HEK293T (cell line): ENCODE measurements around the gene FAM9C.
"Not testable (repeated sequence)": the region's sequence is repeated elsewhere in the genome, so short reads cannot be mapped to it uniquely, and the experiment has no call there.

Experiments used
- CTCF ChIA-PET: fragments of 350-600 bp; formaldehyde crosslinking; extraction: SDS; loops from one replicate; lab custom pipeline; 2021; ENCODE audit warnings: antibody characterized with exemption, inconsistent platforms; lab: Yijun Ruan, JAX
- POLR2A ChIA-PET: fragments of 350-600 bp; formaldehyde crosslinking; extraction: SDS; loops from one replicate; lab custom pipeline; 2020; ENCODE audit warnings: antibody characterized with exemption, inconsistent platforms; lab: Yijun Ruan, JAX
- DNase-seq: peaks from one replicate; pipeline ENCODE4 v3.0.0; 2012; ENCODE audit warnings: mixed read lengths; ENCODE audit errors: extremely low spot score
- ARNT ChIP-seq: fragments of 450-650 bp; IDR thresholded peaks from 2 replicates; pipeline ENCODE4 v1.6.1; 2017; ENCODE audit warnings: mild to moderate bottlenecking
- BHLHE40 ChIP-seq: fragments of 450-650 bp; IDR thresholded peaks from 2 replicates; pipeline ENCODE4 v1.6.1; 2016; ENCODE audit warnings: mild to moderate bottlenecking, moderate library complexity, borderline replicate concordance
- CTBP1 ChIP-seq: fragments of 450-650 bp; IDR thresholded peaks from 2 replicates; pipeline ENCODE4 v1.6.1; 2016; ENCODE audit warnings: borderline replicate concordance
- ELF4 ChIP-seq: fragments of 450-650 bp; IDR thresholded peaks from 2 replicates; pipeline ENCODE4 v1.6.1; 2017; ENCODE audit warnings: antibody characterized with exemption
- FOXA1 ChIP-seq: fragments of 450-650 bp; IDR thresholded peaks from 2 replicates; pipeline ENCODE4 v1.6.1; 2016; ENCODE audit warnings: mild to moderate bottlenecking
- FOXK2 ChIP-seq: fragments of 450-650 bp; IDR thresholded peaks from 2 replicates; pipeline ENCODE4 v1.6.1; 2016; ENCODE audit warnings: mild to moderate bottlenecking
- FOXM1 ChIP-seq: fragments of 450-650 bp; IDR thresholded peaks from 2 replicates; pipeline ENCODE4 v1.6.1; 2017; ENCODE audit warnings: mild to moderate bottlenecking, borderline replicate concordance
- HDGF ChIP-seq: fragments of 450-650 bp; IDR thresholded peaks from 2 replicates; pipeline ENCODE4 v1.6.1; 2017; ENCODE audit warnings: antibody characterized with exemption, borderline replicate concordance
- L3MBTL2 ChIP-seq: fragments of 450-650 bp; conservative IDR thresholded peaks from 2 replicates; pipeline ENCODE4 v1.6.1; 2016; ENCODE audit warnings: mild to moderate bottlenecking
- LEF1 ChIP-seq: fragments of 450-650 bp; IDR thresholded peaks from 2 replicates; pipeline ENCODE4 v1.6.1; 2017; ENCODE audit warnings: mild to moderate bottlenecking, borderline replicate concordance
- NFRKB ChIP-seq: fragments of 450-650 bp; IDR thresholded peaks from 2 replicates; pipeline ENCODE4 v1.6.1; 2016; ENCODE audit warnings: mild to moderate bottlenecking, moderate library complexity
- SP1 ChIP-seq: fragments of 450-650 bp; IDR thresholded peaks from 2 replicates; pipeline ENCODE4 v1.6.1; 2017
- SUZ12 ChIP-seq: fragments of 450-650 bp; IDR thresholded peaks from 2 replicates; pipeline ENCODE4 v1.6.1; 2016; ENCODE audit warnings: mild to moderate bottlenecking
- TARDBP ChIP-seq: fragments of 450-650 bp; IDR thresholded peaks from 2 replicates; pipeline ENCODE4 v1.6.1; 2016
- ZNF384 ChIP-seq: fragments of 450-650 bp; IDR thresholded peaks from 2 replicates; pipeline ENCODE4 v1.6.1; 2016
- TF ChIP-seq, protein P1 (sequence below): fragments of 450-650 bp; IDR thresholded peaks from 2 replicates; pipeline ENCODE4 v1.6.1; 2016

Gene FAM9C

DNA sequence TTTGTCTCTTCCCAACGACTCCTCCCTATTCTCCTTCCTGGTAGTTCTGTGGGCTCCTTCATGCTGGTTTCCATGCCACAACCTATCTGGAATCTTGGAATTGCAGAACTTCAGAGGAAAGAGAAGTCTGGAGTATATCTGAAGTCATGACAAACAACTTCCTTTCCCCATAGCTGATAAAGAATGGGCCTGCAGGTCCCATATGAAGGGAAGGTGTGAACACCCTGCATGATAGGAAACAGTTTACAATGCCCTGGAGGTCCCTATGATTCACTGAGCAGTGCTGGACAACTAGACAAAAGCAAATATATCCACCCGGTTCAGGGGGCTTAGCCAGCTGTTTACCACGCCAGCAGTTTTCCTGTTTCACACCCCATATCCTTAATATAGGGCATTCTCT is 19.4 kb downstream of the FAM9C start:
- ChIA-PET CTCF (no interaction called here), POLR2A (no interaction called here)
- no peak for DNase-seq
- TF ChIP-seq FOXK2 = no peak
- TF ChIP-seq ZNF384 = no peak
- no peak for TF ChIP-seq FOXM1
- TF ChIP-seq, protein P1, sequence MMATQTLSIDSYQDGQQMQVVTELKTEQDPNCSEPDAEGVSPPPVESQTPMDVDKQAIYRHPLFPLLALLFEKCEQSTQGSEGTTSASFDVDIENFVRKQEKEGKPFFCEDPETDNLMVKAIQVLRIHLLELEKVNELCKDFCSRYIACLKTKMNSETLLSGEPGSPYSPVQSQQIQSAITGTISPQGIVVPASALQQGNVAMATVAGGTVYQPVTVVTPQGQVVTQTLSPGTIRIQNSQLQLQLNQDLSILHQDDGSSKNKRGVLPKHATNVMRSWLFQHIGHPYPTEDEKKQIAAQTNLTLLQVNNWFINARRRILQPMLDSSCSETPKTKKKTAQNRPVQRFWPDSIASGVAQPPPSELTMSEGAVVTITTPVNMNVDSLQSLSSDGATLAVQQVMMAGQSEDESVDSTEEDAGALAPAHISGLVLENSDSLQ = no peak
- no peak for TF ChIP-seq SP1
- TF ChIP-seq BHLHE40 = no peak
- no peak for TF ChIP-seq L3MBTL2

DNA sequence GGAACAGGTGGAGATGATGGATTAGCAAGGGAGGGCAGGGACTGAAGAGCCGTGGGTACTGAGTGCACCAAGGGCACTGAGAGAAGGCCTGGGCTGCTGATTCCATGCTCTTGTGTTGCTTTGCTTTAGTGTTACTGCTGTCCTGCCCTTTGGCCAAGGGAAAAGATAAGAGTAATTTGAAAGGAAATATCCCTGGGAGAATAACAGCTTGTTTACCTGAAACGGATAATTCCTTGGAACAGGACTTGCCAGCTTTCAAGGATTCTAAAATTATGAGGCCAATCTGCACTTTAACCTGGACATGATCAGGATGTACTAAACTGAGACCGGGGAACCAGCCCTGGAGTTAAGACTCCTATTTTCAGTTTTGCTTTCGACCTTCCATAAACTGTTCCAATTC is 20.4 kb downstream of the FAM9C start:
- POLR2A ChIA-PET = no interaction called here
- CTCF ChIA-PET = no interaction called here
- TF ChIP-seq ZNF384 (no peak), FOXK2 (no peak), LEF1 (no peak), L3MBTL2 (no peak), SUZ12 (no peak), CTBP1 (no peak), SP1 (no peak), ARNT (no peak), FOXA1 (no peak), NFRKB (no peak), BHLHE40 (no peak), ELF4 (no peak), TARDBP (no peak), HDGF (no peak), FOXM1 (no peak)
- TF ChIP-seq, protein P1 = no peak
- DNase-seq = no peak

DNA sequence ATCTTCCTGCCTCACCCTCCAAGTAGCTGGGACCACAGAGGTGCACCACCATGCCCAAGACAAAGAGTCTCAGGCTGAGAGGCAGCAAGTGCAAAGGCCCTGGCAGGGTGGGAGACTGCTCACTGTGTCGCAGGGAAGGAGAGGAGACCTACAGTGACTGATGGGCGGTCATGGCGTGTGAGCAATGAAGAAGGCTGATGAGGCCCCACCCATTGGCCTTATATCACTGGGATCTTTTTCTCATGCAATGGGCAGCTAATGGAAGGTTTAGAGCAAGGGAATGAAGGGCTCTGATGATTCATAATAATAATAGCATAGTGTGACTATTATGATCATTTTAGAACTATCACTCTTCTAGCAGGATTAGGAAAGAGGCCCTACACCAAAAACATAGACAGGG is 20.9 kb downstream of the FAM9C start:
- ChIA-PET POLR2A (no interaction called here), CTCF (no interaction called here)
- no peak for TF ChIP-seq L3MBTL2
- DNase-seq = no peak

DNA sequence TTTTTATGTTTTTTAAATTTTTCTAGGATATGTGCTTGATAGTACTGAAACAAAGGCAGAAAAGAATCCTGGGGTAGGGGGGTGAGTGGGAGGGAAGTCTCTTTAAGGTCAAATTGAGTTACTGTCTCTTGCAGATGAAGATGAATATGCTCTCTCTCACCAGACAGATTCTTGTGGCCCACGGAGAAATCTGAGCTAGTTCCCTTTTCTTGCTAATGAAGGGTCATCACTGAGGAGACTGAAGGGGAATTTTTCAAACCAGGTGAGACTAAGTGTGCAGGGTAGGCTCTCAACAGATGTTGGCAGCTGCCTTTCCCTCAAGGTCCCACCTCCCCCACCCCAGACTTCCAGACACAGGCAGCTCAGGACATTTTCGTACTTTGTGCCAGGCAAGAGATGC is 21.5 kb downstream of the FAM9C start:
- TF ChIP-seq ARNT (no peak), LEF1 (no peak), ZNF384 (no peak), FOXK2 (no peak), TARDBP (no peak), ELF4 (no peak), SP1 (no peak), FOXM1 (no peak), SUZ12 (no peak), CTBP1 (no peak), L3MBTL2 (no peak), NFRKB (no peak), HDGF (no peak), BHLHE40 (no peak), FOXA1 (no peak)
- TF ChIP-seq, protein P1 = no peak
- POLR2A ChIA-PET = no interaction called here
- no peak for DNase-seq
- CTCF ChIA-PET = interaction anchor here (0.6 kb wide), 1 partner anchor 28 kb away, joined by 4 read pairs; no protein-coding TSS in a partner anchor

DNA sequence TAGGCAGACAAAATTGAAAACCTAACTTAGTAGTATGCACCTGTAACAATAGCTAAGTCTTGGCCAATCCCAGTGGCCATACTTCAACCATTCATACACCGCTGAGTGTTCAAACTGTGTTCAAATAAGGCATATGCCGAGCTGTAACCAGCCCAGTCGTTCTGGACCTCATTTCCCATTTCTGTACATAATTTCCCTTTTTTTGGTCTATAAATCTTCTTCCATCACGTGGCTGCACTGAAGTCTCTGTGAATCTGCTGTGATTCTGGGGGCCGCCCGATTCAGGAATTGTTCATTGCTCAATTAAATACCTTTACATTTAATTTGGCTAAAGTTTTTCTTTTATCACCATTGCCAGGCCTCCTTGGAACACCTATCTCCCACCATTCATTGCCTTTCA is 27.7 kb downstream of the FAM9C start:
- CTCF ChIA-PET, DNase-seq, POLR2A ChIA-PET: not testable (repeated sequence)

DNA sequence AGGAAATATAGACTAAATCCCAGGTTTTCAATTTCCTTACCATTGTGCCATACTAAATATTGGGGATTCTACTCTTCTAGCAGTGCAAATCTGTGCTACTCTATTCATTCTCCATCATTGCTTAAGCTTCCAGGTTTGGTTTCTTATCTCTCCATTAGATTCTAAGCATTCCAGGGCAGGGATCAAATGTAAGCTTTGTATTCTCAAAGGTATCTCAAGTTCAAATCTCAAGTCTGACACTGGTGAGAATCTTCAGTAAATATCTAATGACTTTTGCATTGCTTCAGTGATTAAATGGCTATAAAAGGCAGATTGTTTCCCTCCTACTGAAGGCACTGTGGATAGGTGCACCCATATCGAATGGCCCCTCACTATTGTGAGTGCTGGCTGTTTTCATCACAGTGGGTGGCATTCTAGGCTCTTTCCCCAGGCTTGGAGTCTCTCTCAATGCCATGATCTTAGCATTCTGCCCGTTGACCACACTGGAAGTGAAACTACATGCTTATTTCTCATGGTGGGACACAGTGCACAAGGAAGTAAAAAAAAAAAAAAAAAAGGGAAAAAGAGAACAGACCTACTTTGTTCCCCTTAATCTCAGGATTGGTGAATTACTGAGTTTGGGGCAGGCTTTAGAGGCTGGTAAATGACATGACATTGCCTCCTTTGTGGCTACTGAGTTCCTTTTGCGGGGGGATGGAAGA is 28.7 kb downstream of the FAM9C start:
- CTCF ChIA-PET = interaction anchor here (1.4 kb wide), 1 partner anchor 69 kb away, joined by 3 read pairs; no protein-coding TSS in a partner anchor
- POLR2A ChIA-PET = interaction anchor here (0.7 kb wide), 1 partner anchor 281 kb away, joined by 3 read pairs; no protein-coding TSS in a partner anchor
- TF ChIP-seq BHLHE40 (no peak), FOXA1 (no peak), ELF4 (no peak)
- no peak for DNase-seq
